K562 (cell line): ENCODE results near the gene ALK. TPM values are rescaled to one million over a fixed set of nuclear protein-coding genes. Genes with fewer than 3 reads are reported as not detected.

Source experiments
- EHMT2 ChIP-seq: fragments of 450-650 bp; IDR thresholded peaks from 2 replicates; pipeline ENCODE4 v1.6.1; 2018; ENCODE audit warnings: antibody characterized with exemption
- HCFC1 ChIP-seq: IDR thresholded peaks from 2 replicates; pipeline ENCODE4 v1.6.1; 2012; ENCODE audit warnings: low read depth, low read length, improper control_type of control experiment
- HDAC6 ChIP-seq: IDR thresholded peaks from 2 replicates; pipeline ENCODE4 v1.6.1; 2012; ENCODE audit warnings: low read depth, mild to moderate bottlenecking, control low read depth, inconsistent platforms, low read length, moderate library complexity
- KLF13 ChIP-seq: fragments of 450-650 bp; IDR thresholded peaks from 2 replicates; pipeline ENCODE4 v1.6.1; 2016; ENCODE audit warnings: missing genetic modification characterization, low read depth, mild to moderate bottlenecking, missing compliant biosample characterization, moderate library complexity, borderline replicate concordance
- MAX ChIP-seq: sonication (generic); formaldehyde crosslinking; IDR thresholded peaks from 2 replicates; pipeline ENCODE4 v1.9.0; 2022; ENCODE audit warnings: mild to moderate bottlenecking, missing genetic modification reagents
- MAZ ChIP-seq, 2 experiments: fragments of 450-650 bp in 1 of 2; sonication (generic) in 1 of 2; formaldehyde crosslinking; IDR thresholded peaks in 1 of 2; conservative IDR thresholded peaks in 1 of 2; 2 replicates each; pipeline versions ENCODE4 v1.4.0 to v1.5.0; 2020; ENCODE audit warnings: mild to moderate bottlenecking in 1 of 2, missing genetic modification reagents in 1 of 2
- MYC ChIP-seq, 2 experiments: fragments of 250-450 bp in 1 of 2; sonication (Bioruptor Pico) in 1 of 2; IDR thresholded peaks; 2 replicates each; pipeline versions ENCODE4 v1.5.1 to v1.6.1; 2012 to 2021; ENCODE audit warnings: low read depth in 2 of 2, borderline replicate concordance in 1 of 2, improper control_type of control experiment in 1 of 2, low read length in 1 of 2, mild to moderate bottlenecking in 1 of 2, moderate library complexity in 1 of 2
- NCOA1 ChIP-seq: fragments of 450-650 bp; IDR thresholded peaks from 2 replicates; pipeline ENCODE4 v1.6.1; 2016; ENCODE audit warnings: low read depth
- NFATC3 ChIP-seq: fragments of 450-650 bp; IDR thresholded peaks from 2 replicates; pipeline ENCODE4 v1.6.1; 2017; ENCODE audit warnings: mild to moderate bottlenecking
- NRF1 ChIP-seq, 2 experiments: fragments of 450-650 bp; IDR thresholded peaks in 1 of 2; conservative IDR thresholded peaks in 1 of 2; 2 replicates each; pipeline ENCODE4 v1.6.1; 2014; ENCODE audit warnings: mild to moderate bottlenecking in 2 of 2
- PRMT5 ChIP-seq: sonication (generic); formaldehyde crosslinking; IDR thresholded peaks from 2 replicates; pipeline ENCODE4 v1.5.0; 2020; ENCODE audit warnings: missing genetic modification reagents
- RAD51 ChIP-seq: fragments of 450-650 bp; IDR thresholded peaks from 2 replicates; pipeline ENCODE4 v1.7.1; 2016; ENCODE audit warnings: low read depth, mild to moderate bottlenecking, borderline replicate concordance
- RBM17 ChIP-seq: fragments of 200-400 bp; formaldehyde crosslinking; IDR thresholded peaks from 2 replicates; pipeline ENCODE4 v1.6.1; 2017; ENCODE audit warnings: low read depth, mild to moderate bottlenecking, low read length, borderline replicate concordance
- SAP30 ChIP-seq: fragments of 200-600 bp; sonication (generic); IDR thresholded peaks from 2 replicates; pipeline ENCODE4 v1.6.1; 2012; ENCODE audit warnings: borderline replicate concordance, low read depth, mild to moderate bottlenecking, moderate library complexity, low read length, control low read depth, inconsistent platforms; ENCODE audit not compliant: insufficient read depth, poor library complexity, severe bottlenecking
- SIRT6 ChIP-seq: IDR thresholded peaks from one replicate; pipeline ENCODE4 v1.6.1; 2012; ENCODE audit warnings: low read depth, mild to moderate bottlenecking, control low read depth, inconsistent platforms, low read length, moderate library complexity
- TFAP4 ChIP-seq: sonication (generic); formaldehyde crosslinking; IDR thresholded peaks from 2 replicates; pipeline ENCODE4 v1.8.0; 2022; ENCODE audit warnings: missing genetic modification reagents, mild to moderate bottlenecking, moderate library complexity, borderline replicate concordance
- YBX1 ChIP-seq: fragments of 450-650 bp; IDR thresholded peaks from 2 replicates; pipeline ENCODE4 v1.7.1; 2016; ENCODE audit warnings: mild to moderate bottlenecking
- ZBTB17 ChIP-seq: fragments of 450-650 bp; formaldehyde crosslinking; IDR thresholded peaks from 2 replicates; pipeline ENCODE4 v1.4.0; 2020; ENCODE audit warnings: mild to moderate bottlenecking
- ZBTB7A ChIP-seq: IDR thresholded peaks from 2 replicates; pipeline ENCODE4 v1.6.1; 2011; ENCODE audit warnings: low read depth, mild to moderate bottlenecking, low read length, moderate library complexity, borderline replicate concordance; ENCODE audit not compliant: control insufficient read depth
- ZFX ChIP-seq: sonication (generic); formaldehyde crosslinking; IDR thresholded peaks from 2 replicates; pipeline ENCODE4 v1.8.0; 2022; ENCODE audit warnings: mild to moderate bottlenecking, missing genetic modification reagents, moderate library complexity
- ZNF175 ChIP-seq: fragments of 200-800 bp; sonication (Bioruptor generic); IDR thresholded peaks from 2 replicates; pipeline ENCODE4 v1.6.1; 2016; ENCODE audit warnings: low read depth, mild to moderate bottlenecking, missing genetic modification characterization, missing compliant biosample characterization
- ZNF197 ChIP-seq: fragments of 200-800 bp; sonication (Bioruptor generic); IDR thresholded peaks from 2 replicates; pipeline ENCODE4 v1.6.1; 2016; ENCODE audit warnings: low read depth, missing genetic modification characterization, missing compliant biosample characterization
- ZNF57 ChIP-seq: fragments of 450-650 bp; formaldehyde crosslinking; IDR thresholded peaks from 2 replicates; pipeline ENCODE4 v1.4.0; 2020; ENCODE audit warnings: mild to moderate bottlenecking, moderate library complexity
- polyA plus RNA-seq, 8 experiments: library from polyadenylated mRNA; depleted of rRNA in 4 of 8; stranded (reverse) in 5 of 8; unstranded in 3 of 8; fragments of >200 nt; fragmentation: Nextera tagmentation in 2 of 8; fragmentation: Illumina TruSeq in 1 of 8; extraction: Ambion mirVana in 2 of 8; extraction: Trizol in 1 of 8; gene quantifications; 2 replicates each; pipeline versions ENCODE4 v1.2.1 to v1.2.3, GENCODE V29; 2011 to 2014; ENCODE audit warnings: inconsistent platforms in 1 of 8, missing spikeins in 1 of 8
- total RNA-seq, 7 experiments: library from RNA; depleted of rRNA in 6 of 7; stranded (reverse); fragments of >200 nt in 6 of 7; fragmentation: Illumina TruSeq in 2 of 7; extraction: Trizol in 2 of 7; gene quantifications; 2 replicates each; pipeline versions ENCODE4 v1.2.1 to v1.2.3, GENCODE V29; 2011 to 2021; ENCODE audit warnings: low replicate concordance in 1 of 7

Gene ALK
- total and polyA plus RNA-seq, 9 of the 15 experiments (the other 6 are each of a cell fraction or from before 2014, with no cell fraction given): not detected

DNA sequence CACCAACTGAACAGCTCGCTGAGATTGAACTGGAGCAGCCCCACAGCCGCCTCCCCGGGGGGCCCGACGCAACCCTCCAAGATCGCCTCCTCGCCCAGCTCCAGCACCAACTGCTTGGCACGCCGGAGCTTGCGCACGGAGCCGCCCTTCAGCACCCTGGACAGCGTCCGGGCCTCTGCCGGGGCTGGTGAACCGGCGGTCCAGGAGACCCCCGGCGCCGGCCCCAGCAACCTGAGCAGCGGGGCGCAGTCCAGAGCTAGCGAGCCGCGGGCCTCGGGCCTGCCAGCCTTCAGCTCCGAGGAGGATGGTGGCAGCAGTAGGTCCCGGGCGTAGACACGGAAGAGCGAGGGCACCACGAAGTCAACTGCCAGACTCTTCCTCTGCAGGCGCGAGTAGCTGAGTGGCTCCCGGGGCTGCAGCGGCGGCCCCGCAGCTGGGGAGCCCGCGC is 1.2 kb downstream of the ALK start (continued):
- peak; percentile 44 to 58; a peak in 3 of 4 replicates for TF ChIP-seq NRF1 (conservative IDR thresholded peaks at IDR 0.05 in 1 of 2, IDR thresholded peaks at IDR 0.05 in 1 of 2)
- TF ChIP-seq ZNF197 (CRISPR knock-in tag): no peak
- TF ChIP-seq RAD51: no peak
- TF ChIP-seq NCOA1: no peak
- TF ChIP-seq MYC (IDR thresholded peaks at IDR 0.05; ENCODE audit: low read depth, low read length): no peak
- no peak for TF ChIP-seq MYC (CRISPR knock-in tag; IDR thresholded peaks at IDR 0.05; ENCODE audit: borderline replicate concordance, low read depth)
- no peak for TF ChIP-seq NFATC3
- no peak for TF ChIP-seq SAP30
- TF ChIP-seq ZBTB7A: peak; percentile 89; the same call in 1 of the 2 replicates
- no peak for TF ChIP-seq MAX
- no peak for TF ChIP-seq YBX1
- no peak for TF ChIP-seq ZBTB17
- no peak for TF ChIP-seq HCFC1
- TF ChIP-seq PRMT5 (CRISPR knock-in tag): 0 out of 2 replicates have a peak, but pooled peaks have one; percentile 63
- no peak for TF ChIP-seq RBM17
- TF ChIP-seq MAZ (CRISPR knock-in tag; conservative IDR thresholded peaks at IDR 0.05 in 1 of 2, IDR thresholded peaks at IDR 0.05 in 1 of 2): peak in 1 of 2 experiments; percentile 37; a peak in 1 of 4 replicates
- no peak for TF ChIP-seq KLF13 (tag)
- no peak for TF ChIP-seq HDAC6
- TF ChIP-seq EHMT2: peak; percentile 95
- TF ChIP-seq SIRT6: no peak
- TF ChIP-seq ZFX: 0 out of 2 replicates have a peak, but pooled peaks have one; percentile 11
- TF ChIP-seq ZNF175: no peak
- TF ChIP-seq TFAP4: peak; percentile 37; the same call in 1 of the 2 replicates
- TF ChIP-seq ZNF57: no peak
